Measurements from ENCODE around the gene PCSK9.
"Not testable (repeated sequence)": the region's sequence is repeated elsewhere in the genome, so short reads cannot be mapped to it uniquely, and the experiment has no call there.

The PCSK9 gene

DNA sequence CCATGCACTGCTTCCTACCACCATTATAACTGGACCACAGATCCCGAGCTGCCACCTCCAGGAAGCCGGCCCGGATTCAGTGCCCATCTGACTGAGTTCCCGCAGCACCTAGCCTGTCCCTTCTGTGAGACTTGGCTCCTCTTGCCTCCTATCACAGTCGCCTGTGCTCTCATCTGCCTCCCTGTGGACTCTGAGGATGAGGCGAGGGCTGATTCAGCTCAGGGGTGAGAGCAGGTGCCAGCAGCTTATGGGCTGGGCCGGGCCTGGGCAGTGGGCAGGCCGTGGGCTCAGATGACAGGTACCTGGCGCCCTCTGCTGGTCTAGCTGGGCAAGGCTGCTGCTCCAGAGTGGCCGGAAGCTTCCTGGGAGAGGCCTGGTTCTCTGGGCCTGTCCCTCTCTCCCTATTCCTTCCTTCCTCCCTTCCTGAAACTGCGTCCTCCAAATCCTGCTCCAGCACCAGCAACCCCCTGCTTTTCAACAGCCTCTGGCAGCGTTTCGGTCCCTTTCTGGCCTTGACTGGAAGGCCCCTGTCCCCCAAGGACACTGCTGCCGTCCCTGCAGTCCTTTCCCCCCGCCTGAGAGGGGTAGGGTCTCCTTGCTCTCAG is 17.3 kb upstream of the PCSK9 start:
- TF ChIP-seq, protein P1, sequence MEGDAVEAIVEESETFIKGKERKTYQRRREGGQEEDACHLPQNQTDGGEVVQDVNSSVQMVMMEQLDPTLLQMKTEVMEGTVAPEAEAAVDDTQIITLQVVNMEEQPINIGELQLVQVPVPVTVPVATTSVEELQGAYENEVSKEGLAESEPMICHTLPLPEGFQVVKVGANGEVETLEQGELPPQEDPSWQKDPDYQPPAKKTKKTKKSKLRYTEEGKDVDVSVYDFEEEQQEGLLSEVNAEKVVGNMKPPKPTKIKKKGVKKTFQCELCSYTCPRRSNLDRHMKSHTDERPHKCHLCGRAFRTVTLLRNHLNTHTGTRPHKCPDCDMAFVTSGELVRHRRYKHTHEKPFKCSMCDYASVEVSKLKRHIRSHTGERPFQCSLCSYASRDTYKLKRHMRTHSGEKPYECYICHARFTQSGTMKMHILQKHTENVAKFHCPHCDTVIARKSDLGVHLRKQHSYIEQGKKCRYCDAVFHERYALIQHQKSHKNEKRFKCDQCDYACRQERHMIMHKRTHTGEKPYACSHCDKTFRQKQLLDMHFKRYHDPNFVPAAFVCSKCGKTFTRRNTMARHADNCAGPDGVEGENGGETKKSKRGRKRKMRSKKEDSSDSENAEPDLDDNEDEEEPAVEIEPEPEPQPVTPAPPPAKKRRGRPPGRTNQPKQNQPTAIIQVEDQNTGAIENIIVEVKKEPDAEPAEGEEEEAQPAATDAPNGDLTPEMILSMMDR (conservative IDR thresholded peaks at IDR 0.05; ENCODE audit: low read depth, low read length) = peak; percentile 95
- no peak overlapping the region for H3K4me3 ChIP-seq (ENCODE audit: low read length)
- peak; percentile 74 for DNase-seq (ENCODE audit: low read depth)

DNA sequence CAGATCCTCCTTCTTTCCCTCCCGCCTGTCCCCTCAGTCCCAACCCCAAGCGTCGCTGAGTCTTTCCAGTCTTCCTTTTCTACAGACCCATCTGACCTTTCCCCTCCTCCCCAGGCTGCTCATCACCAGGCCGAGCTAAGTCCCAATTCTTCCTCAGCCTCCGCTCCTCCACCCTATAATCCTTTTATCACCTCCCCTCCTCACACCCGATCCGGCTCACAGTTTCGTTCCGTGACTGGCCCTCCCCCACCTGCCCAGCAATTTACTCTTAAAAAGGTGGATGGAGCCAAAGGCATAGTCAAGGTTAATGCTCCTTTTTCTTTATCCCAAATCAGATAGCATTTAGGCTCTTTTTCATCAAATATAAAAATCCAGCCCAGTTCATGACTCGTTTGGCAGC is 15.2 kb upstream of the PCSK9 start:
- H3K4me3 ChIP-seq (ENCODE audit: low read length); DNase-seq (ENCODE audit: low read depth): not testable (repeated sequence)

DNA sequence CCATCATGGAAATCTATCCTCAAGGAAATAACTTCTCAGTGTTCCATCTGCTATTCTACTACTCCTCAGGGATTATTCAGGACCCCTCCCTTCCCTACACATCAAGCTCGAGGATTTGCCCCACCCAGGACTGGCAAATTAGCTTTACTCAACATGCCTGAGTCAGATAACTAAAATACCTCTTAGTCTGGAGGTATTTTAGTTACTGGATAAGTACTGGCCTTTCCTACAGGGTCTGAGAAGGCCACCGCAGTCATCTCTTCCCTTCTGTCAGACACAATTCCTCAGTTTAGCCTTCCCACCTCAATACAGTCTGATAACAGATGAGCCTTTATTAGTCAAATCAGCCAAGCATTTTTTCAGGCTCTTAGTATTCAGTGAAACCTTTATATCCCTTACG is 12.7 kb upstream of the PCSK9 start:
- not testable (repeated sequence) for DNase-seq (ENCODE audit: low read depth)

DNA sequence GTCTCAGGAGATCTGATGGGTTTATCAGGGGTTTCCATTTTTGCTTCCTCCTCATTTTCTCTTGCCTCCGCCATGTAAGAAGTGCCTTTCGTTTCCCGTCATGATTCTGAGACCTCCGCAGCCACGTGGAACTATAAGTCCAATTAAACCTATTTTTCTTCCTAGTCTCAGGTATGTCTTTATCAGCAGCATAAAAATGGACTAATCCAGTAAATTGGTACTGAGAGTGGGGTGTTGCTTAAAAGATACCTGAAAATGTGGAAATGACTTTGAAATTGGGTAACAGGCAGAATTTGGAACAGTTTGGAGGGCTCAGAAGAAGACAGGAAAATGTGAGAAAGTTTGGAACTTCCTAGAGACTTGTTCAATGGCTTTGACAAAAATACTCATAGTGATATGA is 8.2 kb upstream of the PCSK9 start:
- not testable (repeated sequence) for H3K4me3 ChIP-seq (ENCODE audit: low read length); DNase-seq (ENCODE audit: low read depth)

More for the DNA sequence above, 12.7 kb upstream of the PCSK9 start:
- not testable (repeated sequence) for H3K4me3 ChIP-seq (ENCODE audit: low read length)

DNA sequence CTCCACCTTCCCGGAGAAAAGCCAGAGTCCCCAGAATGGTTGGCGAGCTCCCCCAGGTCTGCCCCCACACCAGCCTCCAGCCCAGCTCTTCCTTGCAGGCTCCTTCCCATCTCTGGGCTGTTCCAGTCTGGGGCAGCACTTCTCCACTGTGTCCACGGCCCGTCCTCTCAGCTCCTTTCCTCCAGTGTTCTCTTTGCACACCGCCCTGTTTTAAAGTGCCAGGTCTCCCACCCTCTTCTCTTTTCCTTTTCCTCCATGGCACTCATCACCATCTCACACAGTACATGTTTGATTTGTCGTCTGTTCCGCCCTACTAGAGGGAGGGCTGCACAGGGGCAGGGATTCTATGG is 6.1 kb upstream of the PCSK9 start:
- TF ChIP-seq, protein P1 (conservative IDR thresholded peaks at IDR 0.05; ENCODE audit: low read depth, low read length) = no peak
- no peak overlapping the region for H3K4me3 ChIP-seq (ENCODE audit: low read length)
- no peak for DNase-seq (ENCODE audit: low read depth)

DNA sequence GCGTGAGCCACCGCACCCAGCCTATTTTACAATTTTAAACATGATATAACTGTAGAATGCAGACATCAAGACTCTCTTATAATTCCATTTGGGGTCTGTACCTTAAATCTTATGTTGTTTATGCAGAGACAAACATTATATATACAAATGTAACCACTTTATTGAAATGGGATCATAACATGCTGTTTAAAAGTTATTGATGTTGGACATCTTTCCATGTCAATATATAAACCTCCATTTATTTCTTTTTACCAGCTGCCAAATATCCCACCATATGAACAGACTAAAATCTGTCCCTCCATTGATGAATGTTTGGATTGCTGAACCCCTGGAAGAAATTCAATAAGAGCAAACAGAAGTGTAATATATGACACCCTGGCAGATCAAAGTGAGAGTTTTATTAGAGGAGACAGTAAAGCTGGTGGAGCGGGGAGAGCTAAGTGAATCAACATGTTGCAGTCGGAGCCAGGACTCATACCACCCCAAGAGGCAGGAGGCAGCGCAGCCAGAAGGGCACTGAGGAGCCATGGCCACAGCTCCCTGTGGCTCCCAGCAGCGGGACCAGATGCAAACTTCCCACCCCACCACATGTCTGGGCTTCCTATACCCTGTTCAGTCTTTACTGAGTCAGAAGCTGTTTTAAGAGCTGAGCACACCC is 4.7 kb upstream of the PCSK9 start:
- no peak overlapping the region for H3K4me3 ChIP-seq (ENCODE audit: low read length)
- TF ChIP-seq, protein P1 (conservative IDR thresholded peaks at IDR 0.05; ENCODE audit: low read depth, low read length) = no peak
- DNase-seq (ENCODE audit: low read depth) = no peak

GRCh38 chr1:55035904-55036303 is 3.4 kb upstream of the PCSK9 start:
- DNase-seq (ENCODE audit: low read depth) = no peak
- no peak overlapping the region for H3K4me3 ChIP-seq (ENCODE audit: low read length)
- TF ChIP-seq, protein P1 (conservative IDR thresholded peaks at IDR 0.05; ENCODE audit: low read depth, low read length) = no peak

- no peak for DNase-seq (ENCODE audit: low read depth)
- H3K4me3 ChIP-seq (ENCODE audit: low read length) = no peak overlapping the region
- TF ChIP-seq, protein P1 (conservative IDR thresholded peaks at IDR 0.05; ENCODE audit: low read depth, low read length) = no peak
These were observed 1.4 kb upstream of the PCSK9 start for GRCh38 chr1:55037733-55038551.

Data from retinal pigment epithelial cell (primary cell).